Fibroblast of the aortic adventitia (primary cell): Measurements from ENCODE around the gene ALCAM. TPM values are rescaled to one million over a fixed set of nuclear protein-coding genes. Genes with fewer than 3 reads are reported as not detected.

ENCODE experiments used
- DNase-seq: peaks from one replicate; pipeline ENCODE4 v3.0.0-alpha.2; 2010; ENCODE audit warnings: low read depth
- H3K4me3 ChIP-seq: 2 replicates; pipeline ENCODE4 v1.5.1; 2011; ENCODE audit warnings: low read depth, mild to moderate bottlenecking, control low read depth, low read length, moderate library complexity
- total RNA-seq: library from RNA; depleted of rRNA; stranded (reverse); fragments of >200 nt; gene quantifications from 2 replicates; pipeline ENCODE4 v1.2.3, GENCODE V29; 2012; ENCODE audit warnings: low replicate concordance
- TF ChIP-seq, protein P1 (sequence below): IDR thresholded peaks from 2 replicates; pipeline ENCODE4 v1.5.1; 2011; ENCODE audit warnings: mild to moderate bottlenecking, low read length, control low read depth, inconsistent platforms; ENCODE audit not compliant: insufficient read depth

The ALCAM gene
- total RNA-seq, 1 donor: 203 TPM

DNA sequence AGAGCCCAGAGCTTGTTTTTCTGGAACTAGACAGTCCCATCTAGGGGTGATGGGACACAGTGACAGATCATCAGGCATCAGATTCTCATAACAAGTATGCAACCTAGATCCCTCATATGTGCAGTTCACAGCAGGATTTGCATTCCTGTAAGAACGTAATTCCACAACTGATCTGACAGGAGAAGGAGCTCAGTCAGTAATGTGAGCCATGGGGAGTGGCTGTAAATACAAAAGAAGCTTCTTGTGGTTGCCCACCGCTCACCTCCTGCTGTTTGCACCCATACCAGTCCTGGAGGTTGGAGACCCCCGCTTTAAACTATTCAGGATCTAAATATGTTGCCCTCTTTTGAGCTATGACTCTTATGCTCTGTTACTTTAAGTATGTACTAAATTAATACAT lies 167.3 kb downstream of the ALCAM start:
- H3K4me3 ChIP-seq: no peak overlapping the region
- DNase-seq: no peak
- TF ChIP-seq, protein P1, sequence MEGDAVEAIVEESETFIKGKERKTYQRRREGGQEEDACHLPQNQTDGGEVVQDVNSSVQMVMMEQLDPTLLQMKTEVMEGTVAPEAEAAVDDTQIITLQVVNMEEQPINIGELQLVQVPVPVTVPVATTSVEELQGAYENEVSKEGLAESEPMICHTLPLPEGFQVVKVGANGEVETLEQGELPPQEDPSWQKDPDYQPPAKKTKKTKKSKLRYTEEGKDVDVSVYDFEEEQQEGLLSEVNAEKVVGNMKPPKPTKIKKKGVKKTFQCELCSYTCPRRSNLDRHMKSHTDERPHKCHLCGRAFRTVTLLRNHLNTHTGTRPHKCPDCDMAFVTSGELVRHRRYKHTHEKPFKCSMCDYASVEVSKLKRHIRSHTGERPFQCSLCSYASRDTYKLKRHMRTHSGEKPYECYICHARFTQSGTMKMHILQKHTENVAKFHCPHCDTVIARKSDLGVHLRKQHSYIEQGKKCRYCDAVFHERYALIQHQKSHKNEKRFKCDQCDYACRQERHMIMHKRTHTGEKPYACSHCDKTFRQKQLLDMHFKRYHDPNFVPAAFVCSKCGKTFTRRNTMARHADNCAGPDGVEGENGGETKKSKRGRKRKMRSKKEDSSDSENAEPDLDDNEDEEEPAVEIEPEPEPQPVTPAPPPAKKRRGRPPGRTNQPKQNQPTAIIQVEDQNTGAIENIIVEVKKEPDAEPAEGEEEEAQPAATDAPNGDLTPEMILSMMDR: no peak

DNA sequence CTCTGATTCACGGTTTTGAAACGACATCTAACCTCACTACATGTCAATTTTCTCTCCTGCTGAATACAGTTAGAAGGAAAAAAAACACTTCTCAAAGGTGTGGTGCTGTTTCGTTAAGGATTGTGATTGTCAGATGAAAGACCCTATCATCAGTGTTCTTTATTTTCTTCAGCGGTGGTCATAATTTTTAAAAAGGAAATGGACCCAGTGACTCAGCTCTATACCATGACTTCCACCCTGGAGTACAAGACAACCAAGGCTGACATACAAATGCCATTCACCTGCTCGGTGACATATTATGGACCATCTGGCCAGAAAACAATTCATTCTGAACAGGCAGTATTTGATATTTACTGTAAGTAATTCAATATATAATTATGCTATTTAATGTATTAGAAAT lies 167.8 kb downstream of the ALCAM start:
- TF ChIP-seq, protein P1: no peak

DNA sequence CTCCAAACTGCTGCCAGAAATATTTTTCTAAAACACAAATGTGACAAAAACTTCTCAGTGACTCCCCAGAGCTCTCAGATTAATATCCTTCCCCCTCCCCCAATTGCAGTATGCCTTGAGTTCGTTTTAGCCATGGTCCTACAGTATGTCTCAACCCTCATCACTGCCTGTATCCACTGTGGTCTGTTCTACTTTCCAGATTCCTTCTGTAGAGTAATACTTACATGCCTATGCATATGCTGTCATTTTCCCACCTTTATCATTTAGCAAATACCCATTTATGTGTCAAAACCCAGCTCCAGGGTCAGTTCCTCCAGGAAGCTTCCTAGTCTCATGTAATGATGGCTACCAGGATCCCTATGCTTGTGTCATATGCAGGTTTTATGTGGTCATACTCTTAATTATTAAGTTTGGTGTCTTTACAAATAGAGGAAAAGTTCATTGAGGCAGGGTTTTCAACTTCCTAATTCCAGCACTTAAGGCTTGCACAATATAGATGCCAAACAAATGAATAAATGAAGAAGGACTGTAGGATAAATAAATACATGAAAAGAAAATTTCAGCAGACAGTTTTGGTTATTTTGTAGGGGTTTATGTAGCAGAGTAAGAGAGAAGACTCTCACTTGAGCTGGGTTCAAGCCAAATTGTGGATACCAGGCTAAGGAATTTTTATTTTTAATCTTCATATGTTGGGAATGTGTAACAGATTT lies 170.8 kb downstream of the ALCAM start:
- no peak overlapping the region for H3K4me3 ChIP-seq
- DNase-seq: no peak
- TF ChIP-seq, protein P1: no peak

More for the DNA sequence above, 167.8 kb downstream of the ALCAM start:
- no peak for DNase-seq
- no peak overlapping the region for H3K4me3 ChIP-seq

DNA sequence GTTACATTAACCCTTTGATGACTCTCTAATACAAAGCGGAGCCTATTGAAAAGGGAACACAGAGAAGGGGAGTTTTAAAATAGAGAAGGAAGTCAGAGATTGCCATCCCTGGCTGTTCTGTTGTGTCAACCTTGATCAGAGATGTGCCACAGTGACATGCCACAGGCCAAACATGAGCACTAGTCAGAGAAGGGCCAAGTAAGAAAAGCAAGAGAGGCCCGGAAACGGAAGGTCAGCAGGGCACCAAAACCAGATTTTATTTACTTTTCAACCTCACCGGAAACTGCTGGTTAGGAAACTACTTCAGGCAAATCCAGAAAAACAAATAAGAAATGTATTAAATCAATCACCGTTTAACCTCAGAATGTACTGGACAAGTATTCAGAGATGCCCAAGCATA lies 171.8 kb downstream of the ALCAM start:
- TF ChIP-seq, protein P1: no peak
- DNase-seq: no peak
- H3K4me3 ChIP-seq: no peak overlapping the region

DNA sequence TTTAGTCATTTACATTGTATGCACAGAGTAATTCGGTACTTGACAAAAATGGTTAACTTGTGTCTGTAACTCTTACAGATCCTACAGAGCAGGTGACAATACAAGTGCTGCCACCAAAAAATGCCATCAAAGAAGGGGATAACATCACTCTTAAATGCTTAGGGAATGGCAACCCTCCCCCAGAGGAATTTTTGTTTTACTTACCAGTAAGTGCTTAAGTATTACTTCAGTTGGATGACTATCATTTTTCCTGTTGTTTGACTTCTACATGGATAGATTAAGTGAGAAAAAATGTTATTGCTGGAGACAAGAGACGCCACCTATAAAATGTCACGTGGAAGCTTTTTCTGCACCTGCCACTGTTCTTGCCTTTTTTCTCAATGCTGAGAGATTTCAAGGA lies 173.2 kb downstream of the ALCAM start:
- TF ChIP-seq, protein P1: no peak
- H3K4me3 ChIP-seq: no peak overlapping the region
- DNase-seq: no peak

DNA sequence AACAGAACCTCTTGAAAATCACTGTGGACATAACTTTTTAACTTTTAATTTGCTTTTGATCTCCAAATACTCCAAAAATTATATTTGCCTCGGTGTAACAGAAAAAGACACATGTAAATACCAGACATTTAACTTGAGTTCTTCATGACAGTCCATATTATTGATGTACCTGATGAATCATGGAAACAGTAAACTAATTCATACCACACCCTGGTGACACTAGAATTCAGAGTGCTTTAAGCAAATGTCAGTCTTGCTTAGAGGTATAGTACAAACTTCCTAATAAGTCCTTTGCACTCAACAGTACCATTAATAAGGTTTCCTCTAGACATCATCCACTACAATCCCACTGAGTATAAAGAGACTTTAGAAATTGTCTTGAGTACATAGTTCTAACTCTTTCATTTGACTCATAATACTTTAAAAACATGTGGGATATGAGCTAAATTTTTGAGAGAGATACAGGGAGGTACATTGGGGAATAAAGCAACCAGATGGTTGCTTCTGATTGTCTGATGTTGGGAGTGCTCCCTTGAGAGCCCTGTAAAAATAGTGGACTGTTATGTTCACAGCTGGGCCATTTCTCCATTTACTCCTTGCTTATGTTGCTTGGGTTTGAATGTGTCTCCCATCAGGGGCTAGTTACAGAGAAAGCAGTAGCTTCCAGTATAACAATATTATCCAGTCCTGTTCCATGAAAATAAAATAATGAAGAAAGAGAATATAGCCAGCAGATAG lies 175.7 kb downstream of the ALCAM start:
- H3K4me3 ChIP-seq: no peak overlapping the region
- TF ChIP-seq, protein P1: no peak
- no peak for DNase-seq
